ENCODE results near the gene TRIM32.

The TRIM32 gene

DNA sequence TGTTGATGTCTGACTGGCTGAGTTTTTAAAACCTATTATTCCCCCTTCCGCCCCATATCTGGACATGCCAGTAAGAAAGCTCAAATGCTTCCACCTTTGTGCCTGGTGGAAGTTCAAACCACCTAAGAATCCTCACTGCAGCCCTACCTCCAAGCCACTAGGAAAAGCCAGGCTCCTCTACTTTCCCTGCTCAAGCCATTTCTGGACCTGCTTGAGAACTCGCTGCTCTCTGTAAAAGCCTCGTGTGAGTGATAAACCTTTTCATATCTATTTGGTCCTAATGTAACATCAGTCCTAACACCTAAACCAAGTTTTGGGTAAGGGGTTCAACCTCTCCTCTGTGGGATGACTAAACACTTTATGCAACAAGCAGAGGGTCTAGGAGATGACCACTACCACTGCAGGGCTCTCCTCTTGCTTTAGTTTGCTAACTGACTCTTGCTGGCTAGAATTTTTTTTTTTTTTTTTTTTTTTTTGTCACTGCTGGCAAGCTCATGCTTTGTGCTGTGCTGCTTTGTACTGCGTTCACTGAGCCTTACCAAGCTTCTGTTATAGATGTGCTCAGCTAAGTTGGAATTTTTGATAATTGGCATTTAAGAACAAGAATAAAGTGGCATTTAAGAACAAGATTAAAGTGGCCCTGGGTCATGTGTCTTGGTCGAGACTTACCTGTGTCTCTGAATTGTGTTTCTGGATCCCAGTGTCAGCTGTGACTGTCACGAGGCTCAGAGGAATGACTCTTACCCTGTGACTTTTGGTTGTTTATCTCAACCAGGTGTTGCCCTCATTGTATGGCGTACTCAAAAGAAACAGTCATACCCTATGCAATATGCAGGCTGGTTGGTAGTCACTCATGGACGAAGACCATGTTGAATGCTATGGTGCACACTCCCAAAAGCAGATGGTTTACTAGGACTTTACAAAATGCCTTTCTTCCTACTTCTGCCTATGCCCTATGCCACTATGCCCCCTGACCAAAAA is 19.5 kb downstream of the TRIM32 start:
- DNase-seq = peak in 1 of 2 experiments; percentile 33

DNA sequence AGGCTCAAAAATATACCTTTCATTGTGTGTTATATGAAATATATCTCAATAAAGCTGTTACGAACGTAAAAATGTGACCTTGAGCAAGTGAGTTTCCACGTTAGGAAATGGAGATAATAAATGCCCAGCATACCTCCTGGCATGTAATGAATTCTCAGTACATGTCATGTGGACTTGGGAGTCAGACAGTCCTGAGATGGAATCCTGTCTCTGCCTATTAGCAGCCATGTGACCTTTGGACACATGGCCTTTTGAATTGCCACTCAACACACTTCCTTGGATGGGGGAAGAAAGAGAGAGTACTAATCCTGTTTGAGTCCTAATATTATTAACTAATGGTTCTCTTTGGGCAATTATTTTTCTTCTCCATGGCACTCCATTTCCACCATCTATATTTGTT is 25.7 kb downstream of the TRIM32 start:
- DNase-seq = no peak

DNA sequence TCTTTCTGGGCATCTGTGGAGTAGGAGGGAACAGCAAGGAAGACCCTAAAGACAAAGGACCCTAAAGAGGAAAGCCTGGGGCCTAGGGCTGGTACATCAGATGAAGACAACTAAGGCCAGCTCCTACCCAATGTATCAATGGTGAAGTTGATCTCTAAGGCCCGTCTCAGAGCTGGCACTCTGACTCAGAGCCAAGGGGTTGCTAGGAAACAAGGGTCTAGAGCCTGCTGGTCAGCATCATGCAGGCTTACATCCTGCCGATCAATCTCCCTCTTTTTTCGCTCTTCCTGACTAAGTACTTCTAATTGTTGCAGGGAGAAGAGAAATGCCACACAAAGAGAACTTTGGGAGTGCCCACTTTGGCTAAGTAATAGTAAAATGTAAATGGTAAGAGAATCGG is 26.2 kb downstream of the TRIM32 start:
- no peak for DNase-seq

DNA sequence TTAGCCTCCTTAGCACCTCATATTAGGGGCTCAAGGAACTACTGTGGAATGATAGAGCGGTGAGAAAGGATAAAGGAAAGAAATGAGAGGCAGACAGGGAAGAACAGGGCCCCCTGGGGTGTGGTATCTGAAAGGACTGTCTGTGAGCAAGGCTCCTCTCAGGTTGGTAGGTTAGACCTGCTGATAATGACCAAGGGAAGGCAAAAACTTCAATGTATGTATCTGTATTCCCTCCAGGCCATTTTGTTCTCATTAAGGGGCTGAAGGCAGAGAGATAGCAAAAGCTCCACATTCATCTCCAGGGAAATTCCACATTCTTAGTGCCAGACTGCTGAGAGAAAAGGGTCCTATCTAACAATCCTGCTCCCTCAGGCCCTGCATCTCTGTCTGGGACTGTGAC is 28.6 kb downstream of the TRIM32 start:
- DNase-seq = no peak

DNA sequence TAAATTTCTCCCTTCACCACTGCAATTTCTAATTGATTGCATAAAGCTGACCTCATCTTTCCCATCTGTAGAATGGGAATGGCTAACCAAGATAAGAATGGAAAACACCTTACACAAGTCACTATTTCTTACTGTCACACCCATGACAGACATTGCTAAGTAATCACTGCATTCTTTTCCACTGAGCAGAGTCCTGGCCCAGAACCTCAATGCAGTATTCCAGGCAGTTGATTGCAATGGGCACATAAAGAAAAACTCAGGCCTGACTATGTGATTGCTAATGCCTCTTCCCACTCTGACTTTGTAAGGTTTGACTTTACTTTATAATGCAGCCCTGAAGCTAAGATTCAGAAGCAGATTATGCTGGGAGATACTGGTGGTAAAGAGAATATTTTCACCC is 29.3 kb downstream of the TRIM32 start:
- no peak for DNase-seq

DNA sequence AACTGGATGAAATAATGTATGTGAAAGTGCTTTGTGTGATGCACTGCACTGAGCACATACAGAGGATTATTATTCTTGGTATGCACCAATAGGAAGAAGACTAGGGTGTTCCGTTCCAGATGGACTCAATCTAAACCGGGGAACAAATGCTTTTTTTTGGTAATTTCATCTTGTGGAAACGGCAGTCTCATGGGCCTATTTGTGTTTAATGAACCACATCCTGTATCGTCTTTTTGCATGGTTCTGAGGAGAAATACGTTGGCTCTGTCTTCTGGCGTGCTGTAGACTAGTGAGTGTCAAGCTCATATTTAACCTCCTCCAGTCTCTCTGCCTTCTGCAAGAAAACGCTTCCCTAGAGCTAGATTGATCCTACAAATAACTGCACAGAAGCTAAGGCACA is 30.0 kb downstream of the TRIM32 start:
- no peak for DNase-seq

DNA sequence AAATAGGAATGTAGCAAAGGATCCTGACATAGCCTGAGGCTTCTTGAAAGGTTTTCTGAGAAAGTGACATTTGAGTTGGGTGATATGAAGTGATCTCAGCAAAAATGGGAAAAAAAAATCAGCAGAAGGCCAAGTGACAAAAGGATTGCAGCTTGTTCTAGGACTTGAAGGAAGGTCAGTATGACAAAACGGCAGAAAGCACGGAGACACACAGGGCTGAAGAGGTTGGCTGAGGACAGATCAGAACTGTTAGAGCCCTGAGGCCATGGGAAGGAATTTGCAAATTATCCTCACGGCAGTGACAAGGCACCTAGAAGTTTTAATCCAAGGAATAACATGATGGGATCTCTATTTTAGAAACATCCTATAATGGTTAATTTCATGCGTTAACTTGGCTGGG is 31.0 kb downstream of the TRIM32 start:
- DNase-seq = no peak

DNA sequence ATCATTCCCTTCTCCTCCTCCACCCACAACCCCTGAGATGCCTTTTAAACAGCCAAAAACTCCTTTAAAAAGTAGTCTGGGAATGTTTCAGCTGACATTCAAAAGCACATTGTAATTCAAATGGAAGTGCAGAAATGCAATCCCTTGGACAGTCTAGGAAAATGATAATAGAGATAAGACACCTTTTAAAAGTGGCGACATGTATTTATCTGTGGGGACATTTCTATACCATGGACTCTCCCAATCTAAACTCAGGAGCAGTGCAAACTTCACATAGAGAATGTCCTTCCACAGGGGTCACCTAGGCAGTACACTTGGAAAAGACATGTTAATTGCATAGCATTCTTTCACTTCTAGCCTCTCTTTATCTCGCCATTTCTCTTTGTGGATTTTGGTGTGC is 33.0 kb downstream of the TRIM32 start:
- DNase-seq = no peak

DNA sequence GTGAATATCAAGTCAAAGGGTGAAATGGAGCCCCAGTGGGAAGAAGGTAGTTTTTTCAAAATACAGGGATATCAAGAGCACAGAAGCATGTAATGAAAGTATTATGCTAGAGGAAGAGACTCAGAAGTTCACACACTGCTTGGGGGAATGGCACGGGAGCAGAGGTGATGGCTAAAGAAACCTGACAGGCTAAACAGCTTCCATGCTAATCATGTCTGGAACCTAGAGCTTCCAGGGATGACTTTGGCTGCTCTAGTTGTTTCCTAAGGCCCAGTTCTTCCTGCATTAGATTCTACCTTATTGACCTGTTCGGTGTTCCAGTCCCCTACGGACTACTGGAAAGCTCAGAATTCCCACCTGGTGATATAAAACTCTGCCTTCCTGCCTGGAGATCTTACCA is 34.3 kb downstream of the TRIM32 start:
- no peak for DNase-seq

DNA sequence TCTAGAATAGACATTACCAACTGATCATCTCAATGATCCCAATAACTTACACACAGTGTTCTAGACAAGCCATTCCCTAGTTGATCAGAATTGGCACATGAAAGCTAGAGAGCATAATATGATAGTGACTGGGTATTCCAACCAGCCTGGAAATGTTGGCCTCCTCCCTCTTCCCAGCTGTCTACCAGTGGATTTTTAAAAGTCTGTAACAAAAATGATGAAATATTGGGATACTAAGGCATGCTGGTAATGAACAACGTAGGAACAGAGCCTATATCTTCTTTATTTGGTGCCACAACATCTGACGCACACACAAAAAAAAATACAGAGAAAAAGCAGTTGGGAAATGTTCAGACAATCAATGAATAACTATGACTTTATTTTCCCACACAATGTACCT is 34.8 kb downstream of the TRIM32 start:
- DNase-seq = no peak

DNA sequence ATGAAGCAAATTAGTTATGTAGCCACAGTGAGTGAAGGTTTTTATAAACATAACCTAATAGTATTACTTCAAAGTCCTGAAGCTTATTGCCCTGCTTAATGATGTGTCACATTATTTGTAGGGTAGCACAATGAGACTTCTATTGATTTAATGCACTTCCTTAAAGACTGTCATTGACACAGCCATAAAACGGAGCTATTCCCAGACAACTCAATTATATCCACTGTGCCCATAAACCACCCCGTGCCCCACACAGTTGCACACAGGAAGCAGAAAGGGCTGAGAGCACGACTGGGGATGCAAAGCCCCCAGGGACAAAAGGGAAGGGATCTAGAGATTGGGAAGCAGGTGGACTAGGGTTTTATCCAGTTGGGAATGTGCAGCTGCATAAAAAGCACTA is 37.0 kb downstream of the TRIM32 start:
- no peak for DNase-seq

DNA sequence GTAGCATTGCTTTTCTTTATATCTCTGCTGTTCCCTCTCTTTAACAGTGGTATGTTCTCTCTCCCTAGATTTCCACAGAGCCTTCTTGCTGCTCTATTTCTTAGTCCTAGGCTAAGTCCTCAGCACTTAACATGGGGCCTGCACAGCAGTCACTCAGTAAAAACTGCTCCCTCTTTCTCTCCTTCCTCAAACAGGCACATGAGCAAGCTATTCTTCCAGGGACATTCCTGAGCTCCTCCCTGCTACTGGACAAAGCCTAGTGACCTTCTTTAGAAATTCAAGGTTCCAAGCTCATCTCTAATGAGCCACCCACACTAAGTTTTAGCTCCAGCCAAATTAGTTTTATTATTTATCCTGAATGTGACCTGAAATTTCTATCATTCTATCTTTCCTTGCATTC is 39.5 kb downstream of the TRIM32 start:
- no peak for DNase-seq

DNA sequence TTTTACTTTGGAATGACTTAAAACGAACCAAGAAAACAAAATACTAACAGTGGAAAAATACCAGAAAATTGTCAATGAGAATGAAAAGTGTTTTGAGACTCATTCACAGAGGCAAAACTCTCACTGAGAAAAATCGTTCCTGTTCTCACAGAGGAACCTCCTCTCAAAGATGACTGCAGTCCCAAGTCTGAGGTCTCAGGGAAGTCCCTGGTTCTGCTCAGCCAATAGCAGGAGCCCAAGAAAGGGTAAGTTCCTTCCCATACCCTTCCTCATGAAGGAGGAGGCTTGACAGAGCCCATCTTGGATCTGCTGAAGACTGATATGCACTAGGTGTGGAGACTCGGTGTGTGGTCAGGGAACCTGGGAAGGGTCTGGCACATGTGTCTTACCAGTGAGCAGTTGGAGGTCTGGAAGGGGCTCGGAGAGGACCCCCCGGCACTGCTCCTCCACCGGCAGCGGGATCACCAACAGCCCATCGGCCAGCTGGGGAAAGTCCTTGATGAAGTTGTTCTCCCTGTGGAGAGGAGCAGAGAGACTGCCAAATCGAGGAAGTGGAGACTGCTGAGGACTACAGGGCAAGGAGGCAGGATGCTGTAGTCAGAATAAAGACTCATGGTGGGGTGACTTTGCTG is 46.0 kb downstream of the TRIM32 start:
- no peak for DNase-seq

DNA sequence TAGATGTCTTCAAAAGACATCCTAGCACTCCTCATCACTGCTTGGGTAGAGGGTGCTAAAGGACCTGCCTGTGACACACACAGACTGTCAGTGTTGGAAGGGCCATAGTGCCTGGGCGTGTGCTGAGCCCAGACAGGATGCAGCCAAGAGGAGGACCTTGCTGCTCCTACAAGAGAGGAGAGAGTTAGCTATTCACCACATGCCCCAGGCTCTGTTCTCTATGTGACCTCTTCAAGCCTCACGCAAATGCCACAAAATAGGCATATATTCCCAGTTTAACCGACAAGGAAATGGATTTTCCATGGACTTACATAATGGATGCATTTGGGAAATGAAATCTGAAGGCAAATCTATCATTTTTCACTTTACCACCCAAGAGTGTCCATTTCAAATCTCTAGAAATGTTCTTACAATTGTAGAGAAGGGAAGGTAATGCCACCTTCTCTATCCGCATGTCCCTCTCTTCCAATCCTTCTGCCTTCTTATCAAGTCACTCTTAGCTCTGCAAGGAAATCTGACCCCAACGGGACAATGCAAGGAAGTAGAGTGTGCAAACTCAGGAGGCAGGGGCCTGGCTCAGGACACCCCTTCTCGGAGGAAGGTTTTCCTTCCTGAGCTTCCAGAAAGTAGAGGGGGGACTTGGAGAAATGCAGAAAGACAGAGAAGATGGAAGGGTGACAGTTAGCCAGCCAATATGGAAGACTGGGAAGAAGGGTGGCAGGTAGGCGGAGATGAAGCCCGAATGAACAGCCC is 49.5 kb downstream of the TRIM32 start:
- no peak for DNase-seq

DNA sequence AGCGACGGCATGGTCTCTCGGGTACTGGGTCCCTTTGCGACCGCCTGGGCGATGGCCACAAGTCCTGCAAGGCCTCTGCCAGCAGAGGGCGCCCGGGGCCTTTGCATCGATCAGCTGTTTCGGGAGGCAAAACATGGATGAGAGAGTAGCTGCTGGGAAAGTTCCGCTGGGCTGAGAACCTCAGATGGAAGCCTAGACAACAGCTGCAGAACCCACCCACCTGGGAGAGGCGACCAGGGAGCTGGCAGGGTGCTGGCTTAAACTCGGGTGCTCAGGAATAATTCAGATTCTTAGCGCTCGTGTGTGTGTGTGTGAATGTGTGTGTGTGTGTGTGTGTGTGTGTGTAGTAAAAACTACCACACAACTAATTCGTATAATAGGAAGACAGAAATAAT is 50.0 kb downstream of the TRIM32 start:
- peak; percentile 11 to 75 for DNase-seq

DNA sequence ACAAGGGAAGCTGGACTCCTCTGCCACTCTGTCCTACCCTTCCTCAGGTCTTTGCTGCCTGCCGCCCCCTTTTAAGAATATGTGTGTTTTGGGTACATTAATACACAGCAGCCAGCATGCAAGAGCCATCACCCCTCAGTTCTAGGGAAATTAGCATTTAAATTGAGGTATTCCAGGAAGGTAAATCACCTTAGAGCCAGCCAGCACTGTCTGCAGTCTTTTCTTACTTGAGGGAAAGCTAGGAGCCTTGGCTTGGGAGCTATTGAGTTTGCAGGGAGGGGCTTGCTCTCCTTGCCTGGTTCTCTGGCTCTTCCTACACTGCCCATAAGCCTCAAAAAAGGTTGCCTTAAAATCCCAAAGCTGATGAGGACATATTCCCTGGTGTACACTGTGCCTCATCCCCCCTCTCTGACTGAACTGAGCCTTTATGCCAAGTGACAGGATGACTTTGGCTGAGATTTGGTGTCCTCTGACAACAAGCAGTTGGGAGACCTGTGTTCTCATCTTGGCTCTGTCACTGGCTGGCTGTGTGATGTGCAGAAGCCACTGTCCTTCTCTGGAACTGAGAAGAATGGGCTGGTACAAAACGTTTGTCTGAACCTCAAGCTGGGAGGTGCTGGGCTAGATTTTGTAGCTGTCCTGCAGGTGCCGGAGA is 54.1 kb downstream of the TRIM32 start:
- no peak for DNase-seq

DNA sequence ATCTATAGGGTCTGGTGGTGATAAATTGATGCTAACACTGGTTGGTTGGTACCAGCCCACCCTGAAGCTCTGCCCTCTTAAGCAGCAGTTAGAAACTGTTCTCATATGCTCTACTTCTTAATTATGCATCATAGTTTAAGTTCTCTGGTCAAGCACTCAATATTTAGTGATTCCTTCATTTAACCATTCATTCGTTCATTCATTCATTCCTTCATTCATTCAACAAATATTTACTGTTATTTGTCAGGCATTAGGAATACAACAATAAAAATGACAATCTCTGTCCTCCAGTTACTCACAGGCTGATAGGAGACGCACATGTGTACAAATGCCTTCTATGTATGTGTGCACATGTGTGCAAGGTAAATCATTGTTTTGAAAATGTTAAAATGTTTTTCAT is 54.6 kb downstream of the TRIM32 start:
- DNase-seq = no peak

DNA sequence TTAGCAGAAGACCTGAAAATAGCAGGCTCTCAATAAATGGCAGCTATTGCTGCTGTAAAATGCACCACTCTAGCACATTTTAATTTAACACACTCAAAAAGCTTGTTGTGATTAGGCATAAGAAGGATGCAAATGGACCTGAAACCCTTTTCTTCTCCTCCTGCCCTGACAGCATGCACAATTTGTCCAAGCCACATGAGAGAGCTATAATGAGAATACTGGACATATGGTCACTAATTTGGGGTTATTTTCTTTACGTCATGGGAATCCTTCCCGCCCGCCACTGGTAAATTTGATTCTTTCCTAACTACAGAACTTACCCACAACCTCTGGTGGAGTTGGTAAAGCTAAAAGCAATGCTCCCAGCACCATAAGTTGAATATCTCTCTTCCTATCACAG is 62.1 kb downstream of the TRIM32 start:
- DNase-seq = peak in 1 of 2 experiments; percentile 26

DNA sequence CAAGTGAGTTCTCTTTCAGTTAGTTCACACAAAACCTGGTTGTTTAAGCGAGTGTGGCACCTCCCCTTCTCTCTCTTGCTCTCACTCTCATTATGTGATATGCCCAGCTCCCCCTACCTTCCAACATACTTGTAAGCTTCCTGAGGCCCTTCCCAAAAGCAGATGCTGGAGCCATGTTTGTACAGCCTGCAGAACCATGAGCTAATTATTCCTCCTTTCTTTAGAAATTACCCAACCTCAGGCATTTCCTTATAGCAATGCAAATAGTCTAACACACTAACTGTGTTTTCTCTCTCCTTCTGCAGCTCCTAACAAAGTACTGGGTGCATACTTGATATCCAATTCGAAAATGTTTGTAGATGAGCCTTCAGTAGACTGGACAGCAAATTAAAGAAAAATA is 62.7 kb downstream of the TRIM32 start:
- DNase-seq = no peak

DNA sequence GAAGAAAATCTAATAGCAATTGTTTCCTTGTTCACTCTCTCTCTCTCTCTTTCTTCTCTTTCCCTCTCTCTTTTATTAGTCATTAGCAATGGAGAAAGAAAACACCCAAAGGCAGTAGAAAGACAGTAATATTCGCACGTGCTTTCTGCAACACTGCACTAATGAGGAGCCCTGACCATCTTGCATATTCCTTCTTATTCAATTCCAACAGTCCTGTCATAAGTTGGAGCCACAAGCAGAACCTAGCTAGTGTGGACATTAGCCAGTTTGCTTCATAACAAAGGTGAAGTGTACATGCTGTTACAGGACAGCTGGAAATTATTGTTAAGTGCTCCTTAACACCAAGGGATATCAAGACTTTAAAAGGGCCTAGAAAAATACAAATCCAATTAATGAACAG is 63.4 kb downstream of the TRIM32 start:
- DNase-seq = no peak

Measured in cerebellar nuclear complex (tissue), 1 donor.